Activated CD8-positive, alpha-beta T cell treated with anti-CD3 and anti-CD28 coated beads for 36 hours (primary cell): ENCODE results near the gene CACNA1F. TPM values are rescaled to one million over a fixed set of nuclear protein-coding genes. Genes with fewer than 3 reads are reported as not detected.

ENCODE experiments used
- ATAC-seq: fragments of 200-7000 bp; cut with Tn5 transposase; one replicate; pipeline ENCODE4 v1.10.0; 2021; ENCODE audit warnings: mild to moderate bottlenecking, moderate library complexity
- CTCF ChIA-PET: fragments of 350-600 bp; sonication (Branson Sonifier 250); formaldehyde crosslinking; loops from one replicate; lab custom pipeline; 2021; ENCODE audit warnings: antibody characterized with exemption; lab: Charles Lee
- POLR2A ChIA-PET: fragments of 350-600 bp; sonication (Branson Sonifier 250); formaldehyde crosslinking; loops from one replicate; lab custom pipeline; 2021; ENCODE audit warnings: antibody characterized with exemption; lab: Charles Lee
- DNase-seq: peaks from one replicate; pipeline ENCODE4 v3.0.0-alpha.2; 2020
- H3K27ac Mint-ChIP-seq: one replicate; pipeline ENCODE4 v1.8.0; 2021; ENCODE audit warnings: mild to moderate bottlenecking, mixed read lengths
- H3K27me3 Mint-ChIP-seq: one replicate; pipeline ENCODE4 v1.8.0; 2021; ENCODE audit warnings: mixed read lengths
- H3K36me3 Mint-ChIP-seq: one replicate; pipeline ENCODE4 v1.8.0; 2021; ENCODE audit warnings: low read depth, mixed read lengths
- H3K4me1 Mint-ChIP-seq: one replicate; pipeline ENCODE4 v1.8.0; 2021; ENCODE audit warnings: low read depth, mixed read lengths
- H3K4me3 Mint-ChIP-seq: one replicate; pipeline ENCODE4 v1.8.0; 2021; ENCODE audit warnings: mild to moderate bottlenecking, moderate library complexity, mixed read lengths
- H3K9me3 Mint-ChIP-seq: one replicate; pipeline ENCODE4 v1.8.0; 2021; ENCODE audit warnings: mixed read lengths
- CTCF ChIP-seq: fragments of 200-600 bp; IDR thresholded peaks from one replicate; pipeline ENCODE4 v1.8.0; 2022; ENCODE audit warnings: antibody characterized with exemption, mild to moderate bottlenecking
- intact Hi-C: fragments of 100-400 bp; cut with micrococcal nuclease; formaldehyde crosslinking; loops from one replicate; pipeline ENCODE4 v1.10.0; 2022
- total RNA-seq, 2 experiments: library from RNA; stranded (reverse); gene quantifications; one replicate each; pipeline ENCODE4 v1.2.3, GENCODE V29; 2021

CACNA1F gene
- total RNA-seq, 2 experiments from 2014 or later, result 0.90 to 1.1 TPM

GRCh38 chrX:49211074-49211473, 22.1 kb downstream of the CACNA1F start:
- no peak for ATAC-seq
- no peak for DNase-seq
- no peak for TF ChIP-seq CTCF
- H3K27ac Mint-ChIP-seq, result no peak overlapping the region
- intact Hi-C loops, result no loop called here
- POLR2A ChIA-PET, result no interaction called here
- H3K4me1 Mint-ChIP-seq, result no peaks in the 10 kb centered on the region
- no peaks in the 10 kb centered on the region for H3K9me3 Mint-ChIP-seq
- CTCF ChIA-PET, result no interaction called here
- H3K4me3 Mint-ChIP-seq, result no peak overlapping the region
- H3K36me3 Mint-ChIP-seq, result no peaks in the 10 kb centered on the region
- no peaks in the 10 kb centered on the region for H3K27me3 Mint-ChIP-seq

- H3K27me3 Mint-ChIP-seq, result no peaks in the 10 kb centered on the region
- H3K27ac Mint-ChIP-seq, result no peak overlapping the region
- no peaks in the 10 kb centered on the region for H3K36me3 Mint-ChIP-seq
- DNase-seq, result no peak
- ATAC-seq, result no peak
- CTCF ChIA-PET, result no interaction called here
- no peaks in the 10 kb centered on the region for H3K9me3 Mint-ChIP-seq
- H3K4me1 Mint-ChIP-seq, result no peaks in the 10 kb centered on the region
- intact Hi-C loops, result no loop called here
- no peak for TF ChIP-seq CTCF
- POLR2A ChIA-PET, result interaction anchor here (0.7 kb wide), 1 partner anchor 10 kb away, joined by 3 read pairs; no protein-coding TSS in a partner anchor
- no peak overlapping the region for H3K4me3 Mint-ChIP-seq
Observed at GRCh38 chrX:49210406-49210805, 22.7 kb downstream of the CACNA1F start.

- DNase-seq (peak; percentile 60), ATAC-seq (peak; percentile 71)
- no peak for TF ChIP-seq CTCF
- intact Hi-C loops, result no loop called here
- H3K4me1 Mint-ChIP-seq, result no peaks in the 10 kb centered on the region
- ChIA-PET POLR2A (interaction anchor here (0.7 kb wide), 1 partner anchor 9 kb away, joined by 3 read pairs; no protein-coding TSS in a partner anchor), CTCF (no interaction called here)
- no peaks in the 10 kb centered on the region for H3K9me3 Mint-ChIP-seq
- no peaks in the 10 kb centered on the region for H3K27me3 Mint-ChIP-seq
- no peaks in the 10 kb centered on the region for H3K36me3 Mint-ChIP-seq
- peak overlapping the region; percentile 55 for H3K27ac Mint-ChIP-seq
- H3K4me3 Mint-ChIP-seq, result peak overlapping the region; percentile 37
Observed at GRCh38 chrX:49209434-49210251, 23.5 kb downstream of the CACNA1F start.

GRCh38 chrX:49208399-49208798, 24.7 kb downstream of the CACNA1F start:
- no peak overlapping the region for H3K27ac Mint-ChIP-seq
- TF ChIP-seq CTCF, result no peak
- no peaks in the 10 kb centered on the region for H3K36me3 Mint-ChIP-seq
- no peaks in the 10 kb centered on the region for H3K9me3 Mint-ChIP-seq
- no peaks in the 10 kb centered on the region for H3K27me3 Mint-ChIP-seq
- intact Hi-C loops, result no loop called here
- no peak overlapping the region for H3K4me3 Mint-ChIP-seq
- no peak for DNase-seq
- ATAC-seq, result no peak
- H3K4me1 Mint-ChIP-seq, result no peaks in the 10 kb centered on the region
- POLR2A ChIA-PET, result no interaction called here
- CTCF ChIA-PET, result no interaction called here

- no peaks in the 10 kb centered on the region for H3K4me1 Mint-ChIP-seq
- DNase-seq (no peak), ATAC-seq (no peak)
- TF ChIP-seq CTCF, result no peak
- H3K9me3 Mint-ChIP-seq, result no peaks in the 10 kb centered on the region
- no peak overlapping the region for H3K4me3 Mint-ChIP-seq
- no peaks in the 10 kb centered on the region for H3K36me3 Mint-ChIP-seq
- intact Hi-C loops, result no loop called here
- ChIA-PET CTCF (no interaction called here), POLR2A (no interaction called here)
- no peak overlapping the region for H3K27ac Mint-ChIP-seq
- H3K27me3 Mint-ChIP-seq, result no peaks in the 10 kb centered on the region
Observed at GRCh38 chrX:49206543-49206942, 26.6 kb downstream of the CACNA1F start.
